OCI-LY1 (cell line): Measurements from ENCODE around the gene DLX6.

Experiments used
- H2AFZ ChIP-seq: fragments of 200-600 bp; sonication (generic), shearing (Covaris generic); 2 replicates; pipeline ENCODE4 v1.6.0; 2014; ENCODE audit warnings: antibody characterized with exemption, mild to moderate bottlenecking, low read length
- H3F3A ChIP-seq: fragments of 200-600 bp; sonication (generic), shearing (Covaris generic); 2 replicates; pipeline ENCODE4 v1.6.0; 2014; ENCODE audit warnings: mild to moderate bottlenecking, antibody characterized with exemption, low read length, moderate library complexity; ENCODE audit not compliant: insufficient read depth
- H3K27ac ChIP-seq: fragments of 200-600 bp; sonication (generic); 2 replicates; pipeline ENCODE4 v1.5.1; 2014; ENCODE audit warnings: low read length, mixed run types, mild to moderate bottlenecking, low read depth; ENCODE audit not compliant: poor library complexity, severe bottlenecking
- H3K27me3 ChIP-seq: fragments of 200-600 bp; sonication (generic); 2 replicates; pipeline ENCODE4 v1.6.0; 2014; ENCODE audit warnings: antibody characterized with exemption, mild to moderate bottlenecking, low read length, moderate library complexity; ENCODE audit not compliant: insufficient read depth
- H3K36me3 ChIP-seq: fragments of 200-600 bp; sonication (generic); 2 replicates; pipeline ENCODE4 v1.6.1; 2014; ENCODE audit warnings: mild to moderate bottlenecking, antibody characterized with exemption, low read length, moderate library complexity, mixed read lengths; ENCODE audit not compliant: insufficient read depth
- H3K4me1 ChIP-seq: fragments of 200-600 bp; sonication (generic); 2 replicates; pipeline ENCODE4 v1.5.1; 2014; ENCODE audit warnings: mild to moderate bottlenecking, low read length, moderate library complexity; ENCODE audit not compliant: insufficient read depth, severe bottlenecking
- H3K4me2 ChIP-seq: fragments of 200-600 bp; sonication (generic), shearing (Covaris generic); 2 replicates; pipeline ENCODE4 v1.6.1; 2014; ENCODE audit warnings: low read length
- H3K4me3 ChIP-seq: fragments of 200-600 bp; sonication (generic); 2 replicates; pipeline ENCODE4 v1.5.1; 2014; ENCODE audit warnings: low read length, low read depth, mild to moderate bottlenecking, mixed read lengths; ENCODE audit not compliant: poor library complexity, severe bottlenecking
- H3K79me2 ChIP-seq: fragments of 200-600 bp; shearing (Covaris generic); 2 replicates; pipeline ENCODE4 v1.6.1; 2016; ENCODE audit warnings: mixed run types, low read length, mixed read lengths; ENCODE audit not compliant: insufficient read depth
- H3K9ac ChIP-seq: fragments of 200-600 bp; sonication (generic), shearing (Covaris generic); 2 replicates; pipeline ENCODE4 v1.6.1; 2014; ENCODE audit warnings: mild to moderate bottlenecking, low read length, mixed read lengths
- H3K9me2 ChIP-seq: fragments of 200-600 bp; sonication (generic), shearing (Covaris generic); 2 replicates; pipeline ENCODE4 v1.6.1; 2014; ENCODE audit warnings: low read depth, mild to moderate bottlenecking, low read length, mixed read lengths
- H3K9me3 ChIP-seq: fragments of 200-600 bp; shearing (Covaris generic); 2 replicates; pipeline ENCODE4 v1.6.1; 2014; ENCODE audit warnings: low read length, mixed read lengths
- H4K20me1 ChIP-seq: fragments of 200-600 bp; sonication (generic), shearing (Covaris generic); 2 replicates; pipeline ENCODE4 v1.6.0; 2016; ENCODE audit warnings: mild to moderate bottlenecking, low read length; ENCODE audit not compliant: insufficient read depth
- EZH2 ChIP-seq: fragments of 200-600 bp; sonication (generic), shearing (Covaris generic); IDR thresholded peaks from 2 replicates; pipeline ENCODE4 v1.8.0; 2017; ENCODE audit warnings: borderline replicate concordance, mixed run types, mild to moderate bottlenecking, antibody characterized with exemption, low read length, moderate library complexity, mixed read lengths
- TF ChIP-seq, protein P1 (sequence below): fragments of 200-600 bp; sonication (generic), shearing (Covaris generic); IDR thresholded peaks from 2 replicates; pipeline ENCODE4 v1.5.1; 2017; ENCODE audit warnings: mild to moderate bottlenecking, antibody characterized with exemption, low read length, moderate library complexity, mixed read lengths

Gene DLX6

GRCh38 chr7:97006055-97006815 lies 882 bp downstream of the DLX6 start:
- H3K9me2 ChIP-seq = no peaks in the 10 kb centered on the region
- H3K36me3 ChIP-seq = no peaks in the 10 kb centered on the region
- H3K4me1 ChIP-seq = no peaks in the 10 kb centered on the region
- H3K9ac ChIP-seq = no peak overlapping the region
- no peaks in the 10 kb centered on the region for H3K9me3 ChIP-seq
- TF ChIP-seq, protein P1, sequence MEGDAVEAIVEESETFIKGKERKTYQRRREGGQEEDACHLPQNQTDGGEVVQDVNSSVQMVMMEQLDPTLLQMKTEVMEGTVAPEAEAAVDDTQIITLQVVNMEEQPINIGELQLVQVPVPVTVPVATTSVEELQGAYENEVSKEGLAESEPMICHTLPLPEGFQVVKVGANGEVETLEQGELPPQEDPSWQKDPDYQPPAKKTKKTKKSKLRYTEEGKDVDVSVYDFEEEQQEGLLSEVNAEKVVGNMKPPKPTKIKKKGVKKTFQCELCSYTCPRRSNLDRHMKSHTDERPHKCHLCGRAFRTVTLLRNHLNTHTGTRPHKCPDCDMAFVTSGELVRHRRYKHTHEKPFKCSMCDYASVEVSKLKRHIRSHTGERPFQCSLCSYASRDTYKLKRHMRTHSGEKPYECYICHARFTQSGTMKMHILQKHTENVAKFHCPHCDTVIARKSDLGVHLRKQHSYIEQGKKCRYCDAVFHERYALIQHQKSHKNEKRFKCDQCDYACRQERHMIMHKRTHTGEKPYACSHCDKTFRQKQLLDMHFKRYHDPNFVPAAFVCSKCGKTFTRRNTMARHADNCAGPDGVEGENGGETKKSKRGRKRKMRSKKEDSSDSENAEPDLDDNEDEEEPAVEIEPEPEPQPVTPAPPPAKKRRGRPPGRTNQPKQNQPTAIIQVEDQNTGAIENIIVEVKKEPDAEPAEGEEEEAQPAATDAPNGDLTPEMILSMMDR = no peak
- TF ChIP-seq EZH2 = no peak
- H3K4me3 ChIP-seq = no peak overlapping the region
- H3K4me2 ChIP-seq = no peak overlapping the region
- H4K20me1 ChIP-seq = no peaks in the 10 kb centered on the region
- no peak overlapping the region for H2AFZ ChIP-seq
- H3F3A ChIP-seq = no peaks in the 10 kb centered on the region
- no peaks in the 10 kb centered on the region for H3K79me2 ChIP-seq
- no peak overlapping the region for H3K27ac ChIP-seq
- peaks cover 8% of the 10 kb centered on the region; the same call in 1 of the 2 replicates for H3K27me3 ChIP-seq

GRCh38 chr7:97006816-97007582 lies 1.6 kb downstream of the DLX6 start:
- no peaks in the 10 kb centered on the region for H3K9me2 ChIP-seq
- H3K4me3 ChIP-seq = no peak overlapping the region
- H3K27ac ChIP-seq = no peak overlapping the region
- H4K20me1 ChIP-seq = no peaks in the 10 kb centered on the region
- H2AFZ ChIP-seq = no peak overlapping the region
- H3K9ac ChIP-seq = no peak overlapping the region
- no peaks in the 10 kb centered on the region for H3K4me1 ChIP-seq
- H3F3A ChIP-seq = no peaks in the 10 kb centered on the region
- peaks cover 8% of the 10 kb centered on the region; the same call in 1 of the 2 replicates for H3K27me3 ChIP-seq
- H3K79me2 ChIP-seq = no peaks in the 10 kb centered on the region
- no peak overlapping the region for H3K4me2 ChIP-seq
- no peaks in the 10 kb centered on the region for H3K36me3 ChIP-seq
- TF ChIP-seq EZH2 = no peak
- TF ChIP-seq, protein P1 = no peak
- H3K9me3 ChIP-seq = no peaks in the 10 kb centered on the region

DNA sequence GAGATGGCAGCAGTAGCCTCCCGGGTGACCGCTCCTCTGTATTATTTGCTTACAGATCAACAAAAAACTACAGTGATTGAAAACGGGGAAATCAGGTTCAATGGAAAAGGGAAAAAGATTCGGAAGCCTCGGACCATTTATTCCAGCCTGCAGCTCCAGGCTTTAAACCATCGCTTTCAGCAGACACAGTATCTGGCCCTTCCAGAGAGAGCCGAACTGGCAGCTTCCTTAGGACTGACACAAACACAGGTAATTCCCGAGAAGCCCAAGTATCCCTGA lies 2.2 kb downstream of the DLX6 start:
- Histone ChIP-seq H3K9me2 (no peaks in the 10 kb centered on the region), H3K36me3 (no peaks in the 10 kb centered on the region), H3K4me3 (no peak overlapping the region), H3F3A (no peaks in the 10 kb centered on the region), H4K20me1 (no peaks in the 10 kb centered on the region), H2AFZ (no peak overlapping the region), H3K27ac (no peak overlapping the region), H3K79me2 (no peaks in the 10 kb centered on the region), H3K9me3 (no peaks in the 10 kb centered on the region), H3K4me1 (no peaks in the 10 kb centered on the region), H3K9ac (no peak overlapping the region), H3K4me2 (no peak overlapping the region), H3K27me3 (peaks cover 8% of the 10 kb centered on the region; the same call in 1 of the 2 replicates)
- TF ChIP-seq, protein P1 = no peak
- TF ChIP-seq EZH2 = no peak
